Stimulated activated effector memory CD8-positive, alpha-beta T cell treated with anti-CD3 and anti-CD28 coated beads, Interleukin-12 subunit alpha, Interleukin-12 subunit beta, amount 100 ng/mL, for 72 hours (primary cell): ENCODE data around the gene ENO1.

Experiments used
- ATAC-seq: fragments of 150-1000 bp; cut with Tn5 transposase; 2 replicates; pipeline ENCODE4 v1.10.0; 2021
- DNase-seq, 2 donors: peaks; one replicate each; pipeline ENCODE4 v3.0.0; 2021 to 2022; ENCODE audit warnings: low spot score in 2 of 2
- H3K27ac Mint-ChIP-seq: one replicate; pipeline ENCODE4 v1.8.0; 2022; ENCODE audit warnings: mild to moderate bottlenecking, mixed read lengths
- H3K36me3 Mint-ChIP-seq: one replicate; pipeline ENCODE4 v1.8.0; 2022; ENCODE audit warnings: mild to moderate bottlenecking, mixed read lengths
- H3K4me1 Mint-ChIP-seq: one replicate; pipeline ENCODE4 v1.8.0; 2022; ENCODE audit warnings: mixed read lengths
- H3K4me3 Mint-ChIP-seq: one replicate; pipeline ENCODE4 v1.8.0; 2022; ENCODE audit warnings: mild to moderate bottlenecking, mixed read lengths
- H3K9me3 Mint-ChIP-seq: one replicate; pipeline ENCODE4 v1.8.0; 2022; ENCODE audit warnings: mixed read lengths

ENO1 gene

GRCh38 chr1:8883491-8883890 is 5.0 kb upstream of the ENO1 start:
- H3K36me3 Mint-ChIP-seq = peaks cover 18% of the 10 kb centered on the region
- H3K4me3 Mint-ChIP-seq = no peak overlapping the region
- no peak overlapping the region for H3K27ac Mint-ChIP-seq
- ATAC-seq (no peak), DNase-seq (no peak)
- peaks cover 18% of the 10 kb centered on the region for H3K4me1 Mint-ChIP-seq
- no peaks in the 10 kb centered on the region for H3K9me3 Mint-ChIP-seq

GRCh38 chr1:8879922-8880676 is 1.6 kb upstream of the ENO1 start:
- H3K4me3 Mint-ChIP-seq = peak overlapping the region; percentile 75
- peaks cover 52% of the 10 kb centered on the region for H3K36me3 Mint-ChIP-seq
- peaks cover 23% of the 10 kb centered on the region for H3K4me1 Mint-ChIP-seq
- ATAC-seq (no peak), DNase-seq (no peak)
- peak overlapping the region; percentile 98 for H3K27ac Mint-ChIP-seq
- no peaks in the 10 kb centered on the region for H3K9me3 Mint-ChIP-seq

- Mint-ChIP-seq H3K4me3 (peak overlapping the region; percentile 75), H3K9me3 (no peaks in the 10 kb centered on the region), H3K4me1 (peaks cover 28% of the 10 kb centered on the region)
Measured at GRCh38 chr1:8879464-8879921, 1.0 kb upstream of the ENO1 start.

GRCh38 chr1:8878698-8879463 is 395 bp upstream of the ENO1 start:
- ATAC-seq (peak; percentile 81), DNase-seq (peak; percentile 100)
- peak overlapping the region; percentile 75 for H3K4me3 Mint-ChIP-seq
- H3K27ac Mint-ChIP-seq = peak overlapping the region; percentile 98
- H3K9me3 Mint-ChIP-seq = no peaks in the 10 kb centered on the region
- H3K4me1 Mint-ChIP-seq = peaks cover 32% of the 10 kb centered on the region
- H3K36me3 Mint-ChIP-seq = peaks cover 64% of the 10 kb centered on the region

More at GRCh38 chr1:8879464-8879921, 1.0 kb upstream of the ENO1 start:
- DNase-seq (no peak), ATAC-seq (no peak)
- peaks cover 58% of the 10 kb centered on the region for H3K36me3 Mint-ChIP-seq
- peak overlapping the region; percentile 98 for H3K27ac Mint-ChIP-seq

- DNase-seq (no peak), ATAC-seq (no peak)
- H3K27ac Mint-ChIP-seq = peak overlapping the region; percentile 98
- peaks cover 92% of the 10 kb centered on the region for H3K36me3 Mint-ChIP-seq
- no peaks in the 10 kb centered on the region for H3K9me3 Mint-ChIP-seq
- H3K4me1 Mint-ChIP-seq = peaks cover 51% of the 10 kb centered on the region
- H3K4me3 Mint-ChIP-seq = peak overlapping the region; percentile 75
Measured at GRCh38 chr1:8876087-8876486, 2.4 kb downstream of the ENO1 start.

GRCh38 chr1:8875216-8875861 is 3.1 kb downstream of the ENO1 start:
- no peaks in the 10 kb centered on the region for H3K9me3 Mint-ChIP-seq
- DNase-seq (no peak), ATAC-seq (no peak)
- peak overlapping the region; percentile 98 for H3K27ac Mint-ChIP-seq
- peaks cover 53% of the 10 kb centered on the region for H3K4me1 Mint-ChIP-seq
- H3K36me3 Mint-ChIP-seq = peaks cover 99% of the 10 kb centered on the region
- H3K4me3 Mint-ChIP-seq = peak overlapping the region; percentile 75

GRCh38 chr1:8874230-8875201 is 4.0 kb downstream of the ENO1 start:
- H3K9me3 Mint-ChIP-seq = no peaks in the 10 kb centered on the region
- H3K4me1 Mint-ChIP-seq = peaks cover 51% of the 10 kb centered on the region
- DNase-seq (no peak), ATAC-seq (no peak)
- H3K36me3 Mint-ChIP-seq = peaks cover 100% of the 10 kb centered on the region
- peak overlapping the region; percentile 75 for H3K4me3 Mint-ChIP-seq
- peak overlapping the region; percentile 98 for H3K27ac Mint-ChIP-seq

- peak overlapping the region; percentile 98 for H3K27ac Mint-ChIP-seq
- no peaks in the 10 kb centered on the region for H3K9me3 Mint-ChIP-seq
- peaks cover 60% of the 10 kb centered on the region for H3K4me1 Mint-ChIP-seq
- H3K36me3 Mint-ChIP-seq = peaks cover 100% of the 10 kb centered on the region
- ATAC-seq = peak; percentile 64
- DNase-seq = peak; percentile 52 to 74
- H3K4me3 Mint-ChIP-seq = peak overlapping the region; percentile 75
Measured at GRCh38 chr1:8873506-8874229, 4.8 kb downstream of the ENO1 start.

- peaks cover 62% of the 10 kb centered on the region for H3K4me1 Mint-ChIP-seq
- peak overlapping the region; percentile 98 for H3K27ac Mint-ChIP-seq
- H3K36me3 Mint-ChIP-seq = peaks cover 100% of the 10 kb centered on the region
- DNase-seq = no peak
- H3K4me3 Mint-ChIP-seq = peak overlapping the region; percentile 75
- H3K9me3 Mint-ChIP-seq = no peaks in the 10 kb centered on the region
- no peak for ATAC-seq
Measured at GRCh38 chr1:8873001-8873400, 5.5 kb downstream of the ENO1 start.

- Mint-ChIP-seq H3K4me1 (peaks cover 72% of the 10 kb centered on the region), H3K4me3 (peak overlapping the region; percentile 75), H3K36me3 (peaks cover 100% of the 10 kb centered on the region), H3K9me3 (no peaks in the 10 kb centered on the region), H3K27ac (peak overlapping the region; percentile 98)
- no peak for ATAC-seq
- no peak for DNase-seq
Measured at GRCh38 chr1:8871965-8872399, 6.5 kb downstream of the ENO1 start.

- Mint-ChIP-seq H3K9me3 (no peaks in the 10 kb centered on the region), H3K4me1 (peaks cover 77% of the 10 kb centered on the region), H3K36me3 (peaks cover 100% of the 10 kb centered on the region), H3K4me3 (peak overlapping the region; percentile 75), H3K27ac (peak overlapping the region; percentile 98)
- DNase-seq (no peak), ATAC-seq (no peak)
Measured at GRCh38 chr1:8871539-8871935, 6.9 kb downstream of the ENO1 start.

GRCh38 chr1:8870616-8871538 is 7.6 kb downstream of the ENO1 start:
- H3K36me3 Mint-ChIP-seq = peaks cover 100% of the 10 kb centered on the region
- peak overlapping the region; percentile 98 for H3K27ac Mint-ChIP-seq
- ATAC-seq = peak; percentile 50
- peaks cover 81% of the 10 kb centered on the region for H3K4me1 Mint-ChIP-seq
- H3K9me3 Mint-ChIP-seq = no peaks in the 10 kb centered on the region
- DNase-seq = no peak
- peak overlapping the region; percentile 75 for H3K4me3 Mint-ChIP-seq

- H3K4me3 Mint-ChIP-seq = peak overlapping the region; percentile 35
- H3K9me3 Mint-ChIP-seq = no peaks in the 10 kb centered on the region
- no peak for DNase-seq
- ATAC-seq = no peak
- peak overlapping the region; percentile 98 for H3K27ac Mint-ChIP-seq
- peaks cover 100% of the 10 kb centered on the region for H3K36me3 Mint-ChIP-seq
- H3K4me1 Mint-ChIP-seq = peaks cover 77% of the 10 kb centered on the region
Measured at GRCh38 chr1:8870103-8870502, 8.4 kb downstream of the ENO1 start.
